ENCODE results near the gene INPP5A.

DNA sequence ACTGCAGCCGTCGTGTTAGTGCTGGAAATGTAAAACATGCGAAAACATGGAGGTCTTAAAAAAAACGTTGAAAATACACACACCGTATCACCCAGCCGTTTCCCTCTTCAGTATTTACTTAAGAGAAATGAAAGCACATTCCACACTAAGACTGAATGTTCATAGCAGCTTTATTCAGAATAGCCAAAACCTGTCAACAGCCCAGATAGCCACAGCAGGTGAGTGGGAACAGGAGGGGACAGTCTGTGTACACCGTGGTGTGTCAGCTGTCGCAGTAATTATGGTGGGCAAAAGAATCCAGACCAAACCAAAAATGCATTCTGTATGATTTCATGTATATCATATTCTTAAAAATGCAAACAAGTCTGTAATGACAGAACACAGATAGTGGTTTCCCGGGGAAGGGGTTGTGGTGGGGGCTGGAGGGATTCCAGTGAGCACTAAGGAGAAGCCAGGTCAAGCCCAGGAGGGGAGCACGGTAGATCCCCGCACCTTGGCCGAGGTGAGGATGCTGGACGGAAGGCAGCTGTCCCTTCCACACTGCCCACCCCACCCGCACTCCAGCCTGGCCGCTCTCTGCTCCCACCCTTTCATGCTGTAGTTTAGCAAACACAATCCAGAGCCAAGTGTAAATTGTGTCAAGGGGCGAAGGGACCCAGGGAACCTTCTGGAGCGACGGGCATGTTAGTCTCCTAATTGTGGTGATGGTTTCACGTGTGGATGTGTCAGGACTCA lies 124.8 kb downstream of the INPP5A start:
- TF ChIP-seq CTCF (IDR thresholded peaks at IDR 0.05) (no peak), EZH2 (IDR thresholded peaks at IDR 0.05; ENCODE audit: borderline replicate concordance, insufficient read depth, low read depth, low read length, poor library complexity, severe bottlenecking) (no peak)
